Activated naive CD4-positive, alpha-beta T cell treated with anti-CD3 and anti-CD28 coated beads, Interleukin-2, amount 50 U/mL, for 72 hours (primary cell): ENCODE measurements around the gene POLR3B. TPM values are rescaled to one million over a fixed set of nuclear protein-coding genes. Genes with fewer than 3 reads are reported as not detected.
"Not testable (repeated sequence)": the region's sequence is repeated elsewhere in the genome, so short reads cannot be mapped to it uniquely, and the experiment has no call there.

Experiments
- ATAC-seq, 2 donors: fragments of 150-1000 bp; cut with Tn5 transposase; 2 replicates each; pipeline ENCODE4 v1.10.0; 2021; ENCODE audit warnings: mild to moderate bottlenecking in 2 of 2, moderate library complexity in 2 of 2
- DNase-seq, 2 donors: peaks; one replicate each; pipeline ENCODE4 v3.0.0; 2021 to 2022; ENCODE audit warnings: low spot score in 2 of 2
- H3K27ac Mint-ChIP-seq, 2 donors: one replicate each; pipeline ENCODE4 v1.8.0; 2022; ENCODE audit warnings: mild to moderate bottlenecking in 2 of 2, mixed read lengths in 2 of 2
- H3K36me3 Mint-ChIP-seq, 2 donors: one replicate each; pipeline ENCODE4 v1.8.0; 2022; ENCODE audit warnings: mixed read lengths in 2 of 2
- H3K9me3 Mint-ChIP-seq, 2 donors: one replicate each; pipeline ENCODE4 v1.8.0; 2022; ENCODE audit warnings: mixed read lengths in 2 of 2
- total RNA-seq, 2 donors: library from RNA; stranded (reverse); gene quantifications; one replicate each; pipeline ENCODE4 v1.2.3, GENCODE V29; 2022

POLR3B gene
- total RNA-seq, 2 donors from 2014 or later, result 3.6 to 6.4 TPM

DNA sequence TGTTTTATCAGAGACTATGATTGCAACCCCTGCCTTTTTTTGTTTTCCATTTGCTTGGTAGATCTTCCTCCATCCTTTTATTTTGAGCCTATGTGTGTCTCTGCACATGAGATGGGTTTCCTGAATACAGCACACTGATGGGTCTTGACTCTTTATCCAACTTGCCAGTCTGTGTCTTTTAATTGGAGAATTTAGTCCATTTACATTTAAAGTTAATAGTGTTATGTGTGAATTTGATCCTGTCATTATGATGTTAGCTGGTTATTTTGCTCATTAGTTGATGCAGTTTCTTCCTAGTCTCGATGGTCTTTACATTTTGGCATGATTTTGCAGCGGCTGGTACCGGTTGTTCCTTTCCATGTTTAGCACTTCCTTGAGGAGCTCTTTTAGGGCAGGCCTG is 118.1 kb downstream of the POLR3B start:
- H3K9me3 Mint-ChIP-seq, ATAC-seq, DNase-seq, H3K27ac Mint-ChIP-seq: not testable (repeated sequence)
- peaks cover 11 to 12% of the 10 kb centered on the region in 2 donors for H3K36me3 Mint-ChIP-seq

DNA sequence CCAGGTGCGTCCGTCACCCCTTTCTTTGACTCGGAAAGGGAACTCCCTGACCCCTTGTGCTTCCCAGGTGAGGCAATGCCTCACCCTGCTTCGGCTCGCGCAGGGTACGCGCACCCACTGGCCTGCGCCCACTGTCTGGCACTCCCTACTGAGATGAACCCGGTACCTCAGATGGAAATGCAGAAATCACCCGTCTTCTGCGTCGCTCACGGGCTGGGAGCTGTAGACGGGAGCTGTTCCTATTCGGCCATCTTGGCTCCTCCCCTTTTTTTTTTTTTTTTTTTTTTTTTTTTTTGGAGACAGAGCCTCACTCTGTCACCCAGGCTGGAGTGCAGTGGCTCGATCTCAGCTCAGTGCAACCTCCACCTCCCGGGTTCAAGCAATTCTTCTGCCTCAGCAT is 120.1 kb downstream of the POLR3B start:
- H3K9me3 Mint-ChIP-seq, DNase-seq, ATAC-seq, H3K27ac Mint-ChIP-seq, H3K36me3 Mint-ChIP-seq: not testable (repeated sequence)

DNA sequence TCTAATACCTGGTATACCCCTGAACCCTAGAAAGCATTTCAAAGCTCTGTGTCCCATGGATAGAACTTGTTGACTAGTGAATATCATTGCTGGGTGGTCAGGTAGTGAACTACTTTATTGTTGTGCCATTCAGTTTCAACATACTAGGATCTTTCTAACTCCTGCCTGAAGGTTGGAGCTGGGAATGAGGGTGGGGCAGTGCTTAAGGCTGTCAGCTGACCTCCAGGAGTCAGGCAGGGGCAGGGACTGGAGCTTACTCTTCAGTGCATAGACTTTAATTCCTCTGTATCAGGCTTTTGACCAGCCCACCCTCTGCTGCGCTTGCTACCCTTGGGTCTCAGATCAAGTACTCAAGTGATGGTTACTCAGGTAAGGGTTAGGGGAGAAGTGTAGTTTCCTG is 122.7 kb downstream of the POLR3B start:
- Mint-ChIP-seq H3K9me3 (no peaks in the 10 kb centered on the region), H3K27ac (peak overlapping the region in 1 of 2 donors; percentile 24), H3K36me3 (no peaks in the 10 kb centered on the region)
- DNase-seq, result no peak
- ATAC-seq, result no peak

DNA sequence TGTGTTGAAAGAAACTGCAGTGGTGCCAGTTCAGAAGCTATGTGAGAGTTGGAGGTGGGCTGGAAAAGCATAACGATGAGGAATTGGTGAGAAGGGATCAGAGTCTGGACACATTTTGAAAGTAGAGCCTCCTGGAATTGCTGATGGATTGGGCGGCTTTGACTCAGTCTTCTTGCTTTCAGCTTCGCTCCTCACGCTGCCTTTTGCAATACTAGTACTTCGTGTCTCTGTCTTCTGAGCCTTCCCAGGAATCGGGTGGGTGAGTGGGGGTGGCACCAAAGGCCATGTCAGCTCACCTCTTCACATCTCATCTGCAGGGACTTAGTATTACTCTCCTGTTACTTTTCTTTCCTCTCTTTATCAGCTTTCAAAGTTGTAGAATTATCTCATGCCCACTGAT is 123.7 kb downstream of the POLR3B start:
- DNase-seq, result no peak
- Mint-ChIP-seq H3K27ac (no peak overlapping the region), H3K36me3 (no peaks in the 10 kb centered on the region), H3K9me3 (no peaks in the 10 kb centered on the region)
- ATAC-seq, result no peak

DNA sequence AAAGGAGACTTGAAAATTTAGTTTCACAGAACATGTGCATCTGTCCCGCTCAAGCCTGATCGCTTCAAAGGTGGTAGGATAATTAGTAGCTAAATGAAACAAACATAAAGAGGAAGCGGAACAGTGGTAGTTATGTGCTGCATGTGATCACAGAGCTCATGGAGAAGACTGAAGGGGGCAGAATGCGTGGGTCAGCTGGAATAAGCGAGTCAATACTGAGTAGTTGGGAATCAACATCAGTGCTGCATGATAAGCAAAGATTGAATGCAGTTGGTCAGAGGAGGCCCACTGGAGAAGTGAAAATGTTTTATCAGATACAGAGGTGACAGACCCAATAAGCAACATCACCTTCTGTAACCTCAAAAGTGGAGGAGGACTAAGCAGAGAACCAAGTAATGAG is 130.1 kb downstream of the POLR3B start:
- no peak overlapping the region for H3K27ac Mint-ChIP-seq
- no peak for ATAC-seq
- no peak for DNase-seq
- no peaks in the 10 kb centered on the region for H3K9me3 Mint-ChIP-seq
- H3K36me3 Mint-ChIP-seq, result no peaks in the 10 kb centered on the region

DNA sequence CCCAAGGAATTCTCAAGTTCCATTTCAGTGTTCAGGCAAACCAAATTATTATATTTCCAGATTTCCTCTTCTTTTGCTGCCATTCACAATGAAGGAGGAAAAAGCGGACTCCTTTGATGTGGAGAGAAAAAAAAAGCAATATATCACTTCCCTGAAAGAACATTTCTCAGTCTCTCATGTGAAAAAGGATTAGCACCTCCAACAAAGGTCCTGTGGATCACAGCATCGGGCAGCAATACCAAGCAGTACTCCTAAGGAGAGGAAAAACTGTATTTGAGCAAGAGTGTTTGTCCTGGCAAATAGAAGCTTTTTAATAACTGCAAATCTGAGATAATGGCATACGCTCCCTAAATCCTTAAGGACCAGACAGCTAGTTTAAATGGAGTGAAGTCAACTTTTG is 131.3 kb downstream of the POLR3B start:
- H3K36me3 Mint-ChIP-seq, result no peaks in the 10 kb centered on the region

DNA sequence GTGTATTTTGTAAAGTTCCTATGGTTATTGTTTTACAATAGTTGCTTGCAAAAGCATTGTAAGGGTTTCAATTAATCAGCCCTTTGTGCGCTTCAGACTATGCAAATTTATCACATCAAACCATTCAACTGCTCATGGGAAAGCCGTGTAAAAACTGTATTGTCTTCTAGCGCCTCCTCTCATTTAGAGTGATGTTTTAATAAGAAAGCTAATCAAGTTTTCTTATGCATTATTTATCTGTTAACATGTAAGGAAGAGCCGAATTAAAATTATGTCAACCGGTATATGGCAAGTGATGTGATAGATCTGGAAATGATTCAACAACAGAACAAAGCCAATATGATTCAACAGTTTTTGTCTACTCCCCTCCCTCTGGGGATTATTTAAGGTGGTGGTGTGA is 132.7 kb downstream of the POLR3B start:
- no peak for ATAC-seq
- Mint-ChIP-seq H3K27ac (no peak overlapping the region), H3K9me3 (no peaks in the 10 kb centered on the region), H3K36me3 (no peaks in the 10 kb centered on the region)
- no peak for DNase-seq

More for the DNA sequence above, 131.3 kb downstream of the POLR3B start:
- H3K27ac Mint-ChIP-seq, result no peak overlapping the region
- DNase-seq, result no peak
- no peak for ATAC-seq
- no peaks in the 10 kb centered on the region for H3K9me3 Mint-ChIP-seq

DNA sequence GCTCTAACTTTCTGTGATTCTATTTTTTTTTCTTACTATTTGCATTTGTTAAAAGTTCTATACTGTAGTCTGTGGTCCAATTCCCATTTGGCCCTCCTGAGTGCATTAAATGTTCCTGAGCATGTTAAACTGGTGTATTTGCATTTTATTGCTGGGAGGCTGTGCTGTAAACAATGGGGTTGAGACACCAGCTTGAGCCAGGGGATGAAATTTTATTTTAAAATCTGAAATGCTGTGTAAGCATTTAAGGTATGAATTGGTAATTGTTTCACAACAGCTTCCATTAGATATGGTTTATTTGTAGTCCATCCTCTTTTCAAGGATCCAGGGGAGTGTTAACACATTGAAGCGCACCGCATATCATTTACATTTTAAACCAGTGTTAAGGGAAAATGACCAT is 135.3 kb downstream of the POLR3B start:
- peaks cover 0 to 2% of the 10 kb centered on the region in 2 donors for H3K36me3 Mint-ChIP-seq
- H3K27ac Mint-ChIP-seq, result peak overlapping the region in 1 of 2 donors; percentile 45
- ATAC-seq (no peak), DNase-seq (no peak)
- no peaks in the 10 kb centered on the region for H3K9me3 Mint-ChIP-seq

DNA sequence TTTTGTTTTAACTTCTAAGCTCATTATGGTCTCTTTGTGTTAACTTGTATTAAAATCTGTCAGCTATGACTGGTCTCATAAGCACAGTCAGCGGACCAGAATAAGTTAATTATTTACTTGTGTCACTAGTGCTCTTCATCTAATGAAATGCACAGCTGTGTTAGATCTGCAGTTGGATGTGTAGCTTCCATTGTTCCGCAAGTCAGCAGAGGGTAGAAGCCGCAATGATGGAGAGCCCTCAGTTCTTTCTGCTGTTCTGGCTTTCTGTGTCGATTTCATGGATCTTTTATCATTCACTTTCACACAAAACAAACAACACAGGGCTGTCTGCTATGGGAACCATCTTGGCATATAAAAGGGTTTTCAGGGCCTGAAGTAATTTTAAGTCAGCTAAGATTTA is 136.0 kb downstream of the POLR3B start:
- ATAC-seq (no peak), DNase-seq (no peak)
- H3K27ac Mint-ChIP-seq, result no peak overlapping the region
- no peaks in the 10 kb centered on the region for H3K9me3 Mint-ChIP-seq
- peaks cover 0 to 7% of the 10 kb centered on the region in 2 donors for H3K36me3 Mint-ChIP-seq

DNA sequence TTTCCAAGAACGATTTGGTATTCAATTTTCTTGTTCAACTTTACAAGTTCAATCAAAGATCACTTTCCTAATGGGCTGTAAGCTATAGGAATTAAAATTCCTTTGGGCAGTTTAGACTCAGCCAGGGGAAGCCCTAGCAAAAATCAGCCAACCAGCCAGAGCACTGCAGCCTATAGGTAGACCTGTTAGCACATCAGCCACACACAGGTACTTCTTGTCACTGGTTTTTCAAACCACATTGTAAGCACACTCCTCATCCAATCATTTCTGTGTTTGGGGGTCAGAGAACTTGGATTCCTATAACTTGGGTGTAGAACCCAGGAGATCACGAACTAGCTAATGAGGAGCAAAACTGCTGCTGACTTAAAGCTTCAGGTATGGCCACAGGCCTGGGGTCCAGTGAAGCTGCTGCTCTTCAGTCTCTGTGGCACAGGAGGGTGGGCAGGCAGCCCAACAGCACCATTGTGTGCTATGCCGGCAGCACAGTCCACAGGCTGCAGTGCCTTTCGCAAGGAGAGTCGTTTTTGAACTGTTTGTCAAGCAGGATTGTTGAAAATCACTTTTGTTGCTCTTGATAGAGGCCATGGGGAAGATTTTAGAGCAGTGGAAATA is 137.9 kb downstream of the POLR3B start:
- no peak overlapping the region for H3K27ac Mint-ChIP-seq
- no peak for ATAC-seq
- H3K36me3 Mint-ChIP-seq, result peaks cover 0 to 7% of the 10 kb centered on the region in 2 donors
- no peaks in the 10 kb centered on the region for H3K9me3 Mint-ChIP-seq
- DNase-seq, result no peak

DNA sequence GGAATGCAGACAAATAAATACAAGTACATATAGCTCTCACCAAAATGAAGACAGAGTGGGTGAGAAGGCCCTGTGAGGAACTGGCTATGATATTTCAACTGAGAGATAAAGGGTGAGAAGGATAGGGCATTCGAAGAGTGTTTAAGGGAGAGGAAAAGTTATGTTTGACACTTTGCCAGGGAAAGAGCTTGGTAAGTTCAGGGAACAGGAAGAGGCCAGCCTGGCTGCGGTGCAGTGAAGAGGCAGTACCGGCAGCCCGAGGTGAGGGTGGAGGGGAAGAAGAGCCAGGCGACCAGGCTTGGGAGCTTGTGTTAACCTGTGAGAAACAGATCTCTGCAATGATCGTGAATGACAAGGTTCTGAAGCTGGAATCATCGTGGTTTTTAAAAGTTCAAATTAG is 140.5 kb downstream of the POLR3B start:
- peaks cover 0 to 7% of the 10 kb centered on the region in 2 donors for H3K36me3 Mint-ChIP-seq
- H3K9me3 Mint-ChIP-seq, result no peaks in the 10 kb centered on the region
- no peak for ATAC-seq
- no peak for DNase-seq
- H3K27ac Mint-ChIP-seq, result peak overlapping the region; percentile 1 to 7

DNA sequence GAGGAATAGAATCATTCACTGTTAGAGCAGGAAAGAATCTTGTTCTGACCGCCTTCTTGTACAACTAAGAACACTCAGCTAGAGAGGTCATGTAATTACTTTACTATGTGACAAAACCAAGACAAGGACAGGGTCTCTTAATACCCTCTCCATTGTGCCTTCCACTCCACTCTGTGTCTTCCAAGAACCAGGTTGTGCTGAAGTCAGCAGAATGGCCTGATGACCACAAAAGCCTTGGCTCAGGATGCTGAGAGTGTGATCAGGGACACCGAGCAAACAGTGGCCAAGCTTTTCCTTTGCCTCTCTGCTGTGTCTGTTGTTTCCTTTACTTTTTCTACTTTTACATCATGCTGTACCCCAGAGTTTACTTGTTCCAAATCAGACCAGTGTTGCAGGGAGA is 142.1 kb downstream of the POLR3B start:
- DNase-seq (no peak), ATAC-seq (no peak)
- H3K36me3 Mint-ChIP-seq, result peaks cover 0 to 7% of the 10 kb centered on the region in 2 donors
- no peaks in the 10 kb centered on the region for H3K9me3 Mint-ChIP-seq
- H3K27ac Mint-ChIP-seq, result no peak overlapping the region

DNA sequence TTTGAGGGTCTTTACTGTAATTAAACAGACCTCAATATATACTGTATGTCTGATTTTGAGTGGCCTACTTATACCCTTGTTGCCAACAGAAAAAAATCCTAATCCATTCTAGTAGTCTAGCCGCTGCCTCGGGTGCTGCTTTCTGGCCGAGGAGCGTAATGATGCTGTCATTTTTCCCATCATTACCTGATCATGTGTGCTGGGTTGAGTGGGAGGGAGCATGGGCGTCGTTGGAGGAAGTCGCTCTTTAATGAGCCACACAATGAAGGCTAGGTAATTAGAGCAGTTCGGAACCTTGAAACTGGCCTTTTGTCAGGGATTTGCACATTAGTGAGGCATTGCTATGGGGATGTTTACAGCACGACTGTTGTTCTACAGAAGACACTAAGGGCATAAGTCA is 149.1 kb downstream of the POLR3B start:
- no peaks in the 10 kb centered on the region for H3K9me3 Mint-ChIP-seq
- no peak for DNase-seq

DNA sequence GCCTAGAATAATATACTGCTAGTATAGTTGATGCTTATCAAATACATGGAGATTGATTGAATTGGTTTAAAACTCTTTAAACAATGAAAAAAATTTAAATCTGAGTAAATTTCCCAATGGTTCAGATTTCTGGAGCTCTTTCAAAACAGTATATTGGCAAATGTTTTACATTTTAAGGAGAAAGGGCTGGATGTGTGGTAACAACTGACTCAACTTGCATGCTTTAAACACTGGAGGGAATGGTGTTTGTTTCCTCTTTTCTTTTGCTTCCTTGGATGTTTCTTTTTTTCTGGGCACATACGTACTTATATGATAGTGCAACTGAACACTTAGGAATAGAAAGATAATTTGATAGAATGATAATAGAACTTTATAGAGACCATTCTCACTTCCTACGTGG is 151.4 kb downstream of the POLR3B start:
- no peak for DNase-seq
- peaks cover 3 to 4% of the 10 kb centered on the region in 2 donors for H3K9me3 Mint-ChIP-seq
- H3K36me3 Mint-ChIP-seq, result peaks cover 0 to 5% of the 10 kb centered on the region in 2 donors
- ATAC-seq, result no peak
- H3K27ac Mint-ChIP-seq, result no peak overlapping the region

More for the DNA sequence above, 149.1 kb downstream of the POLR3B start:
- no peak for ATAC-seq
- Mint-ChIP-seq H3K36me3 (peaks cover 0 to 5% of the 10 kb centered on the region in 2 donors), H3K27ac (no peak overlapping the region)

DNA sequence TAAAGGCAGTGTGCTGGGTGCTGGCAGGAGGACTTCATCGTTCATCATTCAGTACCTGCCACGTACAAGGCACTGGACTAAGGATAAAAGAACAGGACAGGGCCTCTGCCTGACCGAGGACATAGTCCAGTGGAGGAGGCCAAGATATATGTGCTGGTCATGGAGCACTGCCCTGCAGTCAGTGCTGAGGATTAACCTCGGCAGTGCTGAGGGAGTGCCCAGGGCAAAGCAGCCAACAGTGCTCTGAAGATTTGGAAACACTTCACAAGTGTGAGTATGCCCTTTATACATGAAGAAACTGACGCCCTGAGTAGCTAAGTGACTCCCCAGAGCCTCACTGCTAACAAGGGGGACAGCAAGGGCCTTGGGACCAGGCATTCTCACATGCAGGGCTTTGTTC is 153.8 kb downstream of the POLR3B start:
- peak overlapping the region in 1 of 2 donors; percentile 54 for H3K27ac Mint-ChIP-seq

DNA sequence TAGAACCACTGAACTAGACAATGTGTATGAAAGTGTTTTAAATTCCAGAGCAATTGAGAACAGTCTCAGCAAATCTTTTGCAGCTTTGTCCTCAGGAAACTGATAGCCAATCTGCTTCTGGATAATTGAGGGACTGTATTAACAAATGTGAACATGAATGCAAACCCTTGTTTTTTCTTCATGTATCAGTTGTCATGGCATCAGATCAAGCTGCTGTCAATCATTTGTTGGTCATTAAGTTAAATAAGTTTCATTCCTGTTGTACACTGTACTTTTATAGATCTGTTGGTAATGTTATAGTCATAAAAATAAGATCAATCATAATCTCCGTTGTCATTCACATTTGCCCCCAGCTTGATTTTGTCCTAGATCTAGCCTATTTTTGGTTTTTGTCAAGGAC is 159.8 kb downstream of the POLR3B start:
- ATAC-seq (no peak), DNase-seq (no peak)
- no peaks in the 10 kb centered on the region for H3K36me3 Mint-ChIP-seq
- H3K27ac Mint-ChIP-seq, result no peak overlapping the region
- H3K9me3 Mint-ChIP-seq, result peaks cover 3 to 4% of the 10 kb centered on the region in 2 donors

More for the DNA sequence above, 153.8 kb downstream of the POLR3B start:
- Mint-ChIP-seq H3K36me3 (peaks cover 0 to 5% of the 10 kb centered on the region in 2 donors), H3K9me3 (peaks cover 3 to 4% of the 10 kb centered on the region in 2 donors)
- DNase-seq (no peak), ATAC-seq (no peak)

DNA sequence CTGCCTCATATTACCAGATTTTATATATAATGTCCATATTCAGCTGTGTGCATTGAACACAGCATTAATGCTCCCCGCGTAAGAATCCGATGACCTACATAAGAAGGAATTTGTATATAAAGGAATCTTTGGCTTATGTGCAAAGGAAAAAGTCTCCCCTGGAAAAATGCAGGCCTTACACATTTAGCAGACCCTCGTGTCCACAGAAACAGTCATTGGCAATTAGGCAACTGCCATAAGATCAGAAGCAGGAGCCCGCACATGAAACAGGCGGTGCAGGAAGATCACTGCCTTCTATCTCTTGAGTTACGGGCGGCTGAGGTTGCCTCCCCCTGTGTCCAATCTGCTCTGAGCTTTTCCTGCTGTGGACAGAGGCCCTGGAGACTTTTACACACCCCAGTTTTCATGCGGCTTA is 162.1 kb downstream of the POLR3B start:
- DNase-seq (no peak), ATAC-seq (no peak)
- Mint-ChIP-seq H3K36me3 (no peaks in the 10 kb centered on the region), H3K9me3 (no peaks in the 10 kb centered on the region), H3K27ac (no peak overlapping the region)

DNA sequence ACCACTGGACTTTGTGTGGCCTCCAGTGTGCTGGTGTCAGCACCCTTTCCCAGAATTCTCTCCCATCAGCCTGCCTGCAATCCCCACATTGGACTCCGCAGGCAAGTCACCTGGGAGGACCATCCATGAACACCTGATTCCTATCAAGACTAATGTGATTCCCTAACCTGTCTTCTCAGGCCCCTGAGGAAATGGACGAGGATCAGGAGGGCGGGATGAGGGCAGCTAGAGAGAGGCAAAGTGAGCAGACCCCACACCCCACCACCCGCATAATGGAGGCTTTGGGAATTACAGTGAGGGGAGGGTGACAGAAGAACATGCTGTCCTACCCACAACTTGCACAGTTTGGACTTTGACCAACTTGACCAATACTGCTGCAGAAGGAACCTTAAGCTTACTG is 164.4 kb downstream of the POLR3B start:
- no peak for DNase-seq
- Mint-ChIP-seq H3K9me3 (no peaks in the 10 kb centered on the region), H3K36me3 (no peaks in the 10 kb centered on the region), H3K27ac (no peak overlapping the region)
- ATAC-seq, result no peak
